SIG-M5 treated with dmso at 0.1 percent for 504 hours (cell line): Measurements from ENCODE around the gene SH3BP5.

Source experiments
- DNase-seq: peaks from one replicate; lab custom pipeline; 2025; ENCODE audit not compliant: unreplicated experiment; lab: John Stamatoyannopoulos, UW

Gene SH3BP5

GRCh38 chr3:15279671-15280402, 52.5 kb downstream of the SH3BP5 start:
- no peak for DNase-seq

GRCh38 chr3:15279205-15279604, 53.2 kb downstream of the SH3BP5 start:
- no peak for DNase-seq

GRCh38 chr3:15277861-15278500, 54.4 kb downstream of the SH3BP5 start:
- DNase-seq, result no peak

GRCh38 chr3:15276028-15276724, 56.2 kb downstream of the SH3BP5 start:
- DNase-seq, result no peak

- DNase-seq, result peak; percentile 50
Measured at GRCh38 chr3:15273227-15273626, 59.2 kb downstream of the SH3BP5 start.

- DNase-seq, result peak; percentile 35
Measured at GRCh38 chr3:15272426-15273196, 59.8 kb downstream of the SH3BP5 start.

- peak; percentile 98 for DNase-seq
Measured at GRCh38 chr3:15271785-15272381, 60.5 kb downstream of the SH3BP5 start.

- no peak for DNase-seq
Measured at GRCh38 chr3:15271030-15271429, 61.4 kb downstream of the SH3BP5 start.

- DNase-seq, result peak; percentile 89
Measured at GRCh38 chr3:15269091-15269989, 63.0 kb downstream of the SH3BP5 start.

- peak; percentile 84 for DNase-seq
Measured at GRCh38 chr3:15268033-15268631, 64.3 kb downstream of the SH3BP5 start.

GRCh38 chr3:15267502-15267901, 64.9 kb downstream of the SH3BP5 start:
- no peak for DNase-seq

- DNase-seq, result no peak
Measured at GRCh38 chr3:15266510-15267376, 65.6 kb downstream of the SH3BP5 start.

- no peak for DNase-seq
Measured at GRCh38 chr3:15265655-15266509, 66.5 kb downstream of the SH3BP5 start.

- no peak for DNase-seq
Measured at GRCh38 chr3:15264486-15264885, 67.9 kb downstream of the SH3BP5 start.

- no peak for DNase-seq
Measured at GRCh38 chr3:15263926-15264325, 68.5 kb downstream of the SH3BP5 start.

- no peak for DNase-seq
Measured at GRCh38 chr3:15263120-15263519, 69.3 kb downstream of the SH3BP5 start.

GRCh38 chr3:15262021-15262420, 70.4 kb downstream of the SH3BP5 start:
- DNase-seq, result no peak

GRCh38 chr3:15261274-15261673, 71.1 kb downstream of the SH3BP5 start:
- DNase-seq, result no peak
